Measurements from ENCODE around the gene ODC1.

Gene ODC1

DNA sequence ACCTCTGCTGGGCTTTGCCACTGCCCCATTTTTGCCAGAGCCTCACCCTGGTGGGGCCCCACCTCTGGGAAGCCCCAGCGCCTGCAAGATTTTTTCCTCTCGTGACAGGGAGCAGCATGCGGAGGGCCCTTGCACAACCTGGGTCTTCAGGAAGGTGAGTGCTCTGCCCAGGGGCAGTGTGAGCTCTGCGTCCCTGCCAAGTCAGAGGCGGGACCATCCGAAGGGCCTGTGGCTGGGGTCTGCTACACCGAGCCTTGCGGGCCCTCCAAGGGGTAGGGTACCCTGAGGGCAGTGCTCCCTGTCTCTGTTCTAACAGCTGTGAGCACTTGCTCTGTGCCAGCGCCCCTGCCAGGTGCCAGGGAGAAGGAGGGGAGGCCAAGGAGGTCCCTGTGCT, 5.8 kb upstream of the ODC1 start:
- TF ChIP-seq, protein P1, sequence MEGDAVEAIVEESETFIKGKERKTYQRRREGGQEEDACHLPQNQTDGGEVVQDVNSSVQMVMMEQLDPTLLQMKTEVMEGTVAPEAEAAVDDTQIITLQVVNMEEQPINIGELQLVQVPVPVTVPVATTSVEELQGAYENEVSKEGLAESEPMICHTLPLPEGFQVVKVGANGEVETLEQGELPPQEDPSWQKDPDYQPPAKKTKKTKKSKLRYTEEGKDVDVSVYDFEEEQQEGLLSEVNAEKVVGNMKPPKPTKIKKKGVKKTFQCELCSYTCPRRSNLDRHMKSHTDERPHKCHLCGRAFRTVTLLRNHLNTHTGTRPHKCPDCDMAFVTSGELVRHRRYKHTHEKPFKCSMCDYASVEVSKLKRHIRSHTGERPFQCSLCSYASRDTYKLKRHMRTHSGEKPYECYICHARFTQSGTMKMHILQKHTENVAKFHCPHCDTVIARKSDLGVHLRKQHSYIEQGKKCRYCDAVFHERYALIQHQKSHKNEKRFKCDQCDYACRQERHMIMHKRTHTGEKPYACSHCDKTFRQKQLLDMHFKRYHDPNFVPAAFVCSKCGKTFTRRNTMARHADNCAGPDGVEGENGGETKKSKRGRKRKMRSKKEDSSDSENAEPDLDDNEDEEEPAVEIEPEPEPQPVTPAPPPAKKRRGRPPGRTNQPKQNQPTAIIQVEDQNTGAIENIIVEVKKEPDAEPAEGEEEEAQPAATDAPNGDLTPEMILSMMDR (IDR thresholded peaks at IDR 0.05; ENCODE audit: extremely low read depth, insufficient read depth, missing control alignments): no peak
- no peak for DNase-seq (ENCODE audit: low spot score)
- in situ Hi-C loops (cut with MboI; ENCODE audit: low pct_unique_long_range_greater_than_20kb, low sequenced_read_pairs, unreplicated experiment): no loop called here

DNA sequence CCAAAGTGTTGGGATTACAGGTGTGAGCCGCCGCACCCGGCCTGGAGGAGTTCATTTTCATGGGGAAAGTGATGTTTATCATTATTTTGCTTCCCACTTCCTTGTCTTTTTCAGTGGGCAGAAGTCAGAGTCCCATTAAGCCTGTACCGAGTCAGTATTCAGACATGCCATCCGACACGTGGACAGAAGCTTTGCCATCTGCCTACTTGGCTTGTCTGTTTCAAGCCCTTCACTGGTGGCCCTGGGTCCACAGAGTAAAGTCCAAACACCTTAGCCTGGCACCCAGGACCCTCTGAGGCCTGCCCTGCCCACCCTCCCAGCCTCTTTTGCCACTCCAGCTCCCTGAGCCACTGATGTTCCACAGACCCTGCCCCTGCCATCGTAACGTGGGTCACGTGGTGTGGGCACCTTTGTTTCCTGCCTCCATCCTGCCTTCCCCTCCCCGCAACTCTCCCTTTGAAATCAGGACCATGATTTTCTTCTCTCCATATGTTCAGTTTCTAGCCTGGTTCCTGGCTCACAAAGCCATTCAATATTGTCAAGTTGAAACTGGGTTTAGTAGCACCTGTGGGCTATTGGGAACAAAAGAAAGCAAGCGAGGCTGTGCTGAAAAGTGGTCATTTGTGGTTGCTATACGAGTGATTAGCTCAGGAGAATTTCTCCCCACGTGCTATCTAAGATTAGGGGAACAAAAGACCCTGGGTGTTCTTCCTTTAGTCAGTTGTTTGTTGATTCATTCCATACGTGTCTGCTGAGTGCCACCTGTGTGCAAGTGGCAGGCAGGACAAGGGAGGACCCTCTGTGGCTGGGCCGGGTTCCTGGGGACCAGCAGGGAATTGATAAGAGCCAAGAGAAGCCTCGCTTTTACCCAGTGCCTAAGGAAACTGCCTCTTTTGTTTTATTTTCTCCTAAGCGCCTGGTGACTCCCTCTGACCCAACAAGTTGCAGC, 5.1 kb upstream of the ODC1 start:
- TF ChIP-seq, protein P1 (IDR thresholded peaks at IDR 0.05; ENCODE audit: extremely low read depth, insufficient read depth, missing control alignments): no peak
- no peak for DNase-seq (ENCODE audit: low spot score)
- in situ Hi-C loops (cut with MboI; ENCODE audit: low pct_unique_long_range_greater_than_20kb, low sequenced_read_pairs, unreplicated experiment): no loop called here

DNA sequence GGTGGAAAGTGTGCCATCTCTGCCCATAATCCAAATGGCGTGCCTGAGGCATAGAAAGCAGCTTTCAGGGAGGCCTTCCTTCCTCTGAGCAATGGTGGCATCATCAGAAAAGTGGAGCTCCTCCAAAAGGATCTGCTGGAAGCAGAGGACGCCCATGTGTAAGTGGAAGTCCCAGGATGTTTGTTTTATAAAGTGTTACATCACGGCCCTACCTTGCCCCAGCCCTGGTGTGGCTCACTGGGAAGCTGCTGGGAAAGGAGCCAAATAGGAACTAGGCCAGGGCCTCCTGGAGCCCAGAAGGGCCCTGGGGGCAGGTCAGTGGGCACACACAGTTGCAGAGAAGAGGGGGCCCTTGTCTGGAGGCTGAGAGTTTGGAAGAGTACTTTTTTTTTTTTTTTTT, 4.2 kb upstream of the ODC1 start:
- TF ChIP-seq, protein P1 (IDR thresholded peaks at IDR 0.05; ENCODE audit: extremely low read depth, insufficient read depth, missing control alignments): no peak
- no peak for DNase-seq (ENCODE audit: low spot score)
- in situ Hi-C loops (cut with MboI; ENCODE audit: low pct_unique_long_range_greater_than_20kb, low sequenced_read_pairs, unreplicated experiment): no loop called here

DNA sequence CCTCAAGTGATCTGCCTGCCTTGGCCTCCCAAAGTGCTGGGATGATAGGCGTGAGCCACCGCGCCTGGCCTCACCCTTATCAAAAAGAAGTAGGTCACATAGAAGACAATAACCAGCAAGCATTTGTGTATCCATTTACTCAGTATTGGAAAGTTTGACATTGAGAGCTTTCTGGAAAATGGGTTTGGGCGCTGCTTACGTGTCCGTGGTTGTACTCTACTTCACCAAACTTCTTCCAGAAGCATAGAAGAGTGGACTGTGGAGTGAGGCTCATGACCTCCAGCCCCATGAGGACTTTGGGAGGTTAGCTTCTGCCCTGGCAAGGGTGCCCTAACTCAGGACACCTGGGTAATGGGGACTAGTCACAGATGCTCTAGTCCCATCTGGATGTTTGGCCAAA, 3.7 kb upstream of the ODC1 start:
- in situ Hi-C loops (cut with MboI; ENCODE audit: low pct_unique_long_range_greater_than_20kb, low sequenced_read_pairs, unreplicated experiment): no loop called here
- no peak for DNase-seq (ENCODE audit: low spot score)

DNA sequence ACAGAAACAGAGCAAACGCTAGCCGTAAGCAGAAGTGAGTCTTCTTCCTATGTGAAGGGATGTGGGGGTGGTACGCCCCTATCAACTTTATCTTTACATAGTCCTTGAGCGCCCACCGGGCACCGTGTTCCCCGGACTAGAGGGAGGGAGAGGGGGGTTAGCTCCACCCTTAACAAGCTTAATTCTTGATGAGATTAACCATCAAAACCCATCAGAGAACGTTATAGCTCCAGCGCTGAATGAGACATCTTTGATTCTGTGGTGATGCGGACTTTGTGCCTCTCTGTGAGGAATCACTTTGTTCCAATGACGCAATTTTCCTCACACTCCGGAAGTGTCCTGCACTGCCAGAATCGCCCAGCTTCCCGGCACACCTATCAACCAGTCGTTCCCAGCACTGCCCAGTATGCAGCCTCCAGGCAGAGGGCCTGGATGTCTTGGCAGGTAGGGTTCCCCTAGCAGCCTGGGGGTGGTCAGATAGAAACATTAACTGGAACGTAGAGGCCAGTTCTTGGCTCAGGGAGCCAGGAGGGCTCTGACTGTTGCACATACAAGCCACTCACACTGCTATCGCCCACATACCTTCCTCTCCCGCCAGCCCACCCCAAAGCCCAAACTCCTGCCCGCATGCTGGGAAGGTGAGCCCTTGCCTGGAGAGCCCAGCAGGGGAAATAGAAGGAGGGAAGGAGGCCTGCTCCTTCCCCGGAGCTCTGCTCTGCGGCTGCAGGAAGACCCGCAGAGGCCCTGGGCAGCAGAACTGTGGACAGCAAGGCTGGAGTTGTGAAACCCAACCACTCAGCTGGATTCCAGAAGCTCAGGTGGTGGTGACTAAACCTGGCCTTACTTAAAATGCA, 1.9 kb upstream of the ODC1 start:
- TF ChIP-seq, protein P1 (IDR thresholded peaks at IDR 0.05; ENCODE audit: extremely low read depth, insufficient read depth, missing control alignments): no peak
- in situ Hi-C loops (cut with MboI; ENCODE audit: low pct_unique_long_range_greater_than_20kb, low sequenced_read_pairs, unreplicated experiment): no loop called here
- DNase-seq (ENCODE audit: low spot score): no peak

More for the DNA sequence above, 3.7 kb upstream of the ODC1 start:
- TF ChIP-seq, protein P1 (IDR thresholded peaks at IDR 0.05; ENCODE audit: extremely low read depth, insufficient read depth, missing control alignments): no peak

DNA sequence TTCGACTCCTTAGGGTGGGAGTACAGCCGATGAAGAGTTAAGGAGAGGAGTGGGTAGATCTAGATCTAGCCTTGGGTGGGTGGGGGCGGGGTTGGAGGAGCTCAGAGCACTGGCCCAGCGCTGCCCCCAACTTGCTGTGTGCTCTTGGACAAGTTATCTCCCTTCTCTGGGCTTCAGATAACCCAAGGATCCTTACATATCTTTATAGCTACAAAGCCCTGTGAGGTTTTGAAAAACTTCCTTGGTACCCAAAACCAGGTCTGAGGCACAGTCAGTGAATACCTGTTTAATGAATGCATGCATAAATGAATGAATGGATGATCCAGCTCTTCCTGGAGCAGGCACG, 1.3 kb upstream of the ODC1 start:
- TF ChIP-seq, protein P1 (IDR thresholded peaks at IDR 0.05; ENCODE audit: extremely low read depth, insufficient read depth, missing control alignments): no peak
- in situ Hi-C loops (cut with MboI; ENCODE audit: low pct_unique_long_range_greater_than_20kb, low sequenced_read_pairs, unreplicated experiment): no loop called here
- no peak for DNase-seq (ENCODE audit: low spot score)
